H9 (cell line): ENCODE results near the gene ENO4. TPM values are rescaled to one million over a fixed set of nuclear protein-coding genes. Genes with fewer than 3 reads are reported as not detected.

ENCODE experiments used
- DNase-seq: peaks from one replicate; pipeline ENCODE4 v3.0.0-alpha.2; 2017
- H2AFZ ChIP-seq: one replicate; pipeline ENCODE4 v1.6.1; 2013; ENCODE audit warnings: mild to moderate bottlenecking, low read length, control low read depth, moderate library complexity
- H2AK5ac ChIP-seq: 2 replicates; pipeline ENCODE4 v1.6.1; 2013; ENCODE audit warnings: low read length, control low read depth, mixed read lengths; ENCODE audit not compliant: insufficient read length
- H2BK120ac ChIP-seq: one replicate; pipeline ENCODE4 v1.6.1; 2013; ENCODE audit warnings: low read depth, mild to moderate bottlenecking, low read length, control low read depth, inconsistent platforms; ENCODE audit not compliant: poor library complexity, severe bottlenecking
- H2BK12ac ChIP-seq: 2 replicates; pipeline ENCODE4 v1.6.1; 2013; ENCODE audit warnings: low read length, control low read depth, mixed read lengths, low read depth; ENCODE audit not compliant: insufficient read length
- H2BK15ac ChIP-seq: 2 replicates; pipeline ENCODE4 v1.6.1; 2013; ENCODE audit warnings: low read depth, low read length, control low read depth
- H2BK20ac ChIP-seq: one replicate; pipeline ENCODE4 v1.6.1; 2013; ENCODE audit warnings: low read depth, mild to moderate bottlenecking, low read length, control low read depth, inconsistent platforms; ENCODE audit not compliant: poor library complexity, severe bottlenecking
- H2BK5ac ChIP-seq: 2 replicates; pipeline ENCODE4 v1.6.1; 2013; ENCODE audit warnings: low read length, control low read depth, mixed read lengths; ENCODE audit not compliant: insufficient read length
- H3K14ac ChIP-seq: 2 replicates; pipeline ENCODE4 v1.6.1; 2013; ENCODE audit warnings: low read length, control low read depth; ENCODE audit not compliant: insufficient read depth
- H3K18ac ChIP-seq: 2 replicates; pipeline ENCODE4 v1.6.1; 2013; ENCODE audit warnings: low read depth, mild to moderate bottlenecking, mixed read lengths, low read length, control low read depth; ENCODE audit not compliant: insufficient read length
- H3K23ac ChIP-seq: 2 replicates; pipeline ENCODE4 v1.6.1; 2013; ENCODE audit warnings: low read length, control low read depth, mixed read lengths, low read depth; ENCODE audit not compliant: insufficient read length
- H3K23me2 ChIP-seq: 2 replicates; pipeline ENCODE4 v1.6.1; 2013; ENCODE audit warnings: low read depth, mild to moderate bottlenecking, mixed read lengths, low read length, control low read depth; ENCODE audit not compliant: insufficient read length, poor library complexity, severe bottlenecking
- H3K27ac ChIP-seq: 2 replicates; pipeline ENCODE4 v1.5.1; 2013; ENCODE audit warnings: low read length, control low read depth, mixed read lengths, low read depth; ENCODE audit not compliant: insufficient read length
- H3K27me3 ChIP-seq: 2 replicates; pipeline ENCODE4 v1.6.1; 2013; ENCODE audit warnings: low read length, control low read depth, inconsistent platforms; ENCODE audit not compliant: insufficient read depth
- H3K4ac ChIP-seq: 2 replicates; pipeline ENCODE4 v1.6.1; 2013; ENCODE audit warnings: low read depth, mild to moderate bottlenecking, control low read depth, inconsistent platforms, low read length, moderate library complexity
- H3K4me1 ChIP-seq: 2 replicates; pipeline ENCODE4 v1.6.1; 2013; ENCODE audit warnings: low read length, control low read depth, inconsistent platforms; ENCODE audit not compliant: insufficient read depth
- H3K4me2 ChIP-seq: 2 replicates; pipeline ENCODE4 v1.6.1; 2013; ENCODE audit warnings: low read length, control low read depth, mixed read lengths; ENCODE audit not compliant: insufficient read length, insufficient read depth
- H3K56ac ChIP-seq: 2 replicates; pipeline ENCODE4 v1.6.1; 2013; ENCODE audit warnings: low read depth, mild to moderate bottlenecking, mixed read lengths, low read length, control low read depth; ENCODE audit not compliant: insufficient read length
- H3K79me1 ChIP-seq: 2 replicates; pipeline ENCODE4 v1.6.1; 2013; ENCODE audit warnings: low read depth, mild to moderate bottlenecking, moderate library complexity, low read length, control low read depth, inconsistent platforms; ENCODE audit not compliant: insufficient read depth, poor library complexity, severe bottlenecking
- H3K79me2 ChIP-seq: 2 replicates; pipeline ENCODE4 v1.6.1; 2013; ENCODE audit warnings: low read length, control low read depth, inconsistent platforms; ENCODE audit not compliant: insufficient read depth
- H3K9ac ChIP-seq: 2 replicates; pipeline ENCODE4 v1.6.1; 2013; ENCODE audit warnings: low read length, control low read depth, mixed read lengths; ENCODE audit not compliant: insufficient read length; ENCODE audit errors: extremely low read depth
- H3K9me3 ChIP-seq: one replicate; pipeline ENCODE4 v1.6.1; 2013; ENCODE audit warnings: low read depth, low read length, inconsistent platforms; ENCODE audit not compliant: control insufficient read depth
- H3T11ph ChIP-seq: one replicate; pipeline ENCODE4 v1.6.1; 2013; ENCODE audit warnings: mild to moderate bottlenecking, low read length, control low read depth, inconsistent platforms
- H4K20me1 ChIP-seq: one replicate; pipeline ENCODE4 v1.6.1; 2013; ENCODE audit not compliant: control insufficient read depth, insufficient read length, insufficient read depth
- H4K5ac ChIP-seq: 2 replicates; pipeline ENCODE4 v1.6.1; 2013; ENCODE audit warnings: low read depth, mild to moderate bottlenecking, mixed read lengths, low read length, control low read depth; ENCODE audit not compliant: insufficient read length
- H4K8ac ChIP-seq: replicated peaks from 2 replicates; pipeline ENCODE4 v1.6.1; 2013; ENCODE audit warnings: low read length, control low read depth, mixed read lengths, low read depth; ENCODE audit not compliant: insufficient read length
- H4K91ac ChIP-seq: 2 replicates; pipeline ENCODE4 v1.6.1; 2013; ENCODE audit warnings: low read depth, mild to moderate bottlenecking, moderate library complexity, mixed read lengths, low read length, control low read depth; ENCODE audit not compliant: insufficient read length
- H3K27ac Mint-ChIP-seq, 3 experiments: 2 replicates in 2 of 3; 3 replicates in 1 of 3; pipeline ENCODE4 v1.8.0; 2020 to 2021; ENCODE audit warnings: mixed read lengths in 3 of 3, mild to moderate bottlenecking in 1 of 3, moderate library complexity in 1 of 3
- H3K27me3 Mint-ChIP-seq: 2 replicates; pipeline ENCODE4 v1.8.0; 2021; ENCODE audit warnings: low read depth, mild to moderate bottlenecking, moderate library complexity, mixed read lengths
- H3K36me3 Mint-ChIP-seq, 3 experiments: 2 replicates in 2 of 3; 3 replicates in 1 of 3; pipeline ENCODE4 v1.8.0; 2020 to 2021; ENCODE audit warnings: low read depth in 3 of 3, mixed read lengths in 3 of 3; ENCODE audit not compliant: insufficient read depth in 1 of 3
- H3K4me1 Mint-ChIP-seq, 2 experiments: 2 replicates each; pipeline ENCODE4 v1.8.0; 2020; ENCODE audit warnings: mixed read lengths in 2 of 2
- H3K4me3 Mint-ChIP-seq, 2 experiments: 2 replicates in 1 of 2; 3 replicates in 1 of 2; pipeline ENCODE4 v1.8.0; 2020 to 2021; ENCODE audit warnings: mild to moderate bottlenecking in 2 of 2, mixed read lengths in 2 of 2, moderate library complexity in 1 of 2
- H3K9me3 Mint-ChIP-seq, 2 experiments: 2 replicates in 1 of 2; 3 replicates in 1 of 2; pipeline ENCODE4 v1.8.0; 2020; ENCODE audit warnings: mild to moderate bottlenecking in 2 of 2, mixed read lengths in 2 of 2, moderate library complexity in 1 of 2
- CTCF ChIP-seq: fragments of 200-600 bp; sonication (generic); conservative IDR thresholded peaks from 3 replicates; pipeline ENCODE4 v1.8.0; 2021; ENCODE audit warnings: antibody characterized with exemption, mild to moderate bottlenecking
- WGBS: extraction: QIAGEN DNeasy Blood & Tissue Kit; methylation state at CpG from one replicate; pipeline ENCODE4 v1.1.7; 2013; ENCODE audit warnings: missing lambda C conversion rate, low lambda C conversion rate, mixed read lengths; ENCODE audit not compliant: insufficient read length; ENCODE audit errors: extremely low coverage; 5-methylcytosine and 5-hydroxymethylcytosine counted together
- total RNA-seq: library from RNA; stranded (reverse); gene quantifications from 2 replicates; pipeline ENCODE4 v1.2.1, GENCODE V29; 2021

Gene ENO4
- total RNA-seq, 1 experiment from 2014 or later = 0.26 TPM

GRCh38 chr10:116910910-116911309 is 61.6 kb downstream of the ENO4 start:
- Histone ChIP-seq H4K20me1 (no peaks in the 10 kb centered on the region), H3K27ac (no peak overlapping the region), H4K91ac (no peak overlapping the region), H2AFZ (no peak overlapping the region), H3T11ph (no peak overlapping the region), H3K4me1 (no peaks in the 10 kb centered on the region), H3K23me2 (no peaks in the 10 kb centered on the region), H3K27me3 (no peaks in the 10 kb centered on the region), H3K4me2 (no peak overlapping the region), H3K9ac (no peak overlapping the region), H2BK20ac (no peak overlapping the region), H3K56ac (no peak overlapping the region), H3K79me1 (no peaks in the 10 kb centered on the region), H2BK120ac (no peak overlapping the region), H3K23ac (no peak overlapping the region), H4K8ac (no peak overlapping the region), H3K18ac (no peak overlapping the region), H2BK15ac (no peak overlapping the region), H3K4ac (no peak overlapping the region), H2AK5ac (no peak overlapping the region), H3K9me3 (no peaks in the 10 kb centered on the region), H2BK12ac (no peak overlapping the region), H3K79me2 (no peaks in the 10 kb centered on the region), H4K5ac (no peak overlapping the region), H3K14ac (no peak overlapping the region), H2BK5ac (no peak overlapping the region)
- peaks cover 0 to 26% (median 12%) of the 10 kb centered on the region in 3 experiments; a peak in 4 of 7 replicates for H3K36me3 Mint-ChIP-seq
- H3K4me3 Mint-ChIP-seq = no peak overlapping the region
- WGBS = no CpG with 5 or more reads among the region's 3 CpGs
- no peak overlapping the region for H3K27ac Mint-ChIP-seq
- H3K9me3 Mint-ChIP-seq = no peaks in the 10 kb centered on the region
- H3K4me1 Mint-ChIP-seq = peaks cover 4 to 5% of the 10 kb centered on the region in 2 experiments; a peak in 3 of 4 replicates
- no peaks in the 10 kb centered on the region for H3K27me3 Mint-ChIP-seq
- TF ChIP-seq CTCF = no peak
- DNase-seq = no peak
